ENCODE data around the gene NEK11.

Gene NEK11, protein sequence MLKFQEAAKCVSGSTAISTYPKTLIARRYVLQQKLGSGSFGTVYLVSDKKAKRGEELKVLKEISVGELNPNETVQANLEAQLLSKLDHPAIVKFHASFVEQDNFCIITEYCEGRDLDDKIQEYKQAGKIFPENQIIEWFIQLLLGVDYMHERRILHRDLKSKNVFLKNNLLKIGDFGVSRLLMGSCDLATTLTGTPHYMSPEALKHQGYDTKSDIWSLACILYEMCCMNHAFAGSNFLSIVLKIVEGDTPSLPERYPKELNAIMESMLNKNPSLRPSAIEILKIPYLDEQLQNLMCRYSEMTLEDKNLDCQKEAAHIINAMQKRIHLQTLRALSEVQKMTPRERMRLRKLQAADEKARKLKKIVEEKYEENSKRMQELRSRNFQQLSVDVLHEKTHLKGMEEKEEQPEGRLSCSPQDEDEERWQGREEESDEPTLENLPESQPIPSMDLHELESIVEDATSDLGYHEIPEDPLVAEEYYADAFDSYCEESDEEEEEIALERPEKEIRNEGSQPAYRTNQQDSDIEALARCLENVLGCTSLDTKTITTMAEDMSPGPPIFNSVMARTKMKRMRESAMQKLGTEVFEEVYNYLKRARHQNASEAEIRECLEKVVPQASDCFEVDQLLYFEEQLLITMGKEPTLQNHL

DNA sequence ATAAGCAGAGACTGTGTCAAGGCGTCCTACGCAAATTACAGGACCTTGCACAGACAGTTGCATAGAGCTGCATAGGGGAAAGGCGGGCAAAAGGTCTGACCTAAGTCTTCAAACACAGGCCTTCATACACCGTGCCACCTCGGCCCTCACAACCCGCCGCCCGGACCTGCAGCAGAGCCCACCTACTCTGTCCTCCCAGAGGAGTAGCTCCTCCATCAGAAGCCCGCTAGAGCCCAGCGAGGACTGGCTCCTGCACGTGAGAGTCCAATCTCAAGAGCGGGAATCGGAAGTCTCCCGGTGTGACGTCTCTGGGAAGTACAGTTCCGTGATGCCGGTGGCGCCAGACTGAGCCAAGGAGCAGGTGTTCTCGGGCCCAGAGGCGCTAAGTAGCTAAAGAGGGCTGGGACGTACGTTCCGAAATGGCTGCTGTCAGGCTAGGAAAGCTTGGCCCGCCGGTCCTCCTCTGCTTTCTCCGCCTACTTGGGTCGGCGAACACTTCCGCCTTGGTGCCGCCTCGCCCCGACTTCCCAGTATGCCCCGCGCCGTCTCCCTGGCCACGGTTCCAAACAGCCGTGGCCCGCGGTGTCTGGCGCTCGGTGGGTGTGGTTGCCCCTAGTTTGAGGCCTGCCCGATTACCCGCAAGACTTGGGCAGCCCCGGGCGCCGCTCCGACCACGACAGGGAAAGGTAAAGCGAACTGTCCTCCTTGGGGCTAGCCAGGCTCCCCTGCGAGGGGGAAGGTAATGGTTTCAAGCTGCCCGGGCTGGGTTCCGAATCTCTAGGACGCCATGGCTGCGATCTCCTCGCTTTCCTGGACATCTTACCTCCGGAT lies at the start of gene NEK11, which contains the start of gene ASTE1:
Gene NEK11 (plus strand): TSS at position 557 of the 831 bp plus-strand sequence. CDS start 2,832 bp downstream, outside the sequence.
Gene ASTE1 (minus strand): TSS at position 505 of the 831 bp plus-strand sequence. CDS start 1,519 bp downstream, outside the sequence.
- in situ Hi-C loops (cut with MboI; ENCODE audit: low sequenced_read_pairs): no loop called here

DNA sequence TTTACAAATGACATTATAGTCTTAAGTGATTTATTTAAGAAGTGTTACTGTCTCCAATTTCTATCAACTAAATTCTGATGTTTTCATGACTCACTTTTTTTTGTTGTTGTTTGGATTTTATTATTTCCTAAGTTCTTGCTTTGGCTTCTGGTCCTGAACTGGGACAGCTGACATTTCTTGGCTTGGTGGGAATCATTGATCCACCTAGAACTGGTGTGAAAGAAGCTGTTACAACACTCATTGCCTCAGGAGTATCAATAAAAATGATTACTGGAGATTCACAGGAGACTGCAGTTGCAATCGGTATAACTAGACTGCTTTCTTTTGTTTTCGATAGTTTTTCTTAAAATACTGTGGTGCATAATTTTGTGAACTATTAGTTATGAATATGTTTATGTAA lies 47.6 kb upstream of the NEK11 start:
- in situ Hi-C loops (cut with MboI; ENCODE audit: low sequenced_read_pairs): no loop called here

DNA sequence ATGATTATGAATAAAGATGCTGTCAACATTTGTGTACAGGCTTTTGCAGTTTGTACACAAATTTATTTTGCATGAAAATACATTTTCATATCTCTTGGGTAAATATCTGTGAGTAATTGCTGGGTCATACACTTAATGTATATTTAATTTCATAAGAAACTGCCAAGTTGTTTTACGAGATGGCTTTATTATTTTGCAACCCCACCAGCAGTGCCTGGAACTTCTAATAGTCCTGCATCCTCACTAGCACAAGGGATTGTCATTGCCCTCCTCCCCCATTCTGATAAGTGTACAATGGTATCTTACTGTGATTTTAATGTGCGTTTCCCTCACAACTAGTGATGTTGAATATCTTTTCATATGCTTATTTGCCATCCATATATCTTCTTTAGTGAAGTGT lies 45.2 kb upstream of the NEK11 start:
- in situ Hi-C loops (cut with MboI; ENCODE audit: low sequenced_read_pairs): no loop called here

DNA sequence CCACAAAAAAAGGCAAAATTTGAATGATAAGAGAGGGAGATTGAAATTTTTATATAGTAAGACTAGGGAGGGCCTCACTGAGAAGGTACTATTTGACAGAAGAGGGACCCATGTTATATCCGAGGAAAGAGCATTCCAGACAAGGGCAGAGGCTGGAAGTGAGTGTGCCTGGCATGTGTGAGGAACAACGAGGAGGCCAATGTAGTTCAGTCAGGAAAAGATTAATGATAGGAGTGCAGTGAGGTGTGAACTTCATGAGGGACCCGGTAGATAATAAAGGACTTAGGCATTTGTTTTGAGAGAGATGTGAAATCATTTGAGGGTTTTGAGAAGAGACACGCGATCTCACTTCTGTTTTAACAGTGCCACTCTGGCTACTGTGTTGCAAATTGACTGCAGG lies 36.4 kb upstream of the NEK11 start:
- in situ Hi-C loops (cut with MboI; ENCODE audit: low sequenced_read_pairs): no loop called here

DNA sequence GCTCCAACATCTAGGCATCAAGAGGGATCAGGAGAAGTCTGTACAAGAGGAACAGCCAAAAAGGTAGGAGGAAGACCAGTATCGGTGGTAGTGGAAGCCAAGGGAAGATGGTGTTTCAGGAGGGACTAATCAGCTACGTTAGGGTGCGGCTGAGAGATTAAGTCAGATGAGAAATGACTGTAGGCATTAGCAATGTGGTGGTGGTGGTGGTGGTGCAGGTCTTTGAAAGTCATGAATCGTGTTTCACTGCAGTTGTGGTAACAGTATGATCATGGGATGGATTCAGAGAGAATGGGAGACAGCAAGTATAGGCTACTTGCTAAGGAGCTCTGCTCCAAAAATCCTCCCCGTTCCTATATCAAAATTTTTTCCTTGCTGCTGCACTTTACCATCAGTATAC lies 35.6 kb upstream of the NEK11 start:
- in situ Hi-C loops (cut with MboI; ENCODE audit: low sequenced_read_pairs): no loop called here

DNA sequence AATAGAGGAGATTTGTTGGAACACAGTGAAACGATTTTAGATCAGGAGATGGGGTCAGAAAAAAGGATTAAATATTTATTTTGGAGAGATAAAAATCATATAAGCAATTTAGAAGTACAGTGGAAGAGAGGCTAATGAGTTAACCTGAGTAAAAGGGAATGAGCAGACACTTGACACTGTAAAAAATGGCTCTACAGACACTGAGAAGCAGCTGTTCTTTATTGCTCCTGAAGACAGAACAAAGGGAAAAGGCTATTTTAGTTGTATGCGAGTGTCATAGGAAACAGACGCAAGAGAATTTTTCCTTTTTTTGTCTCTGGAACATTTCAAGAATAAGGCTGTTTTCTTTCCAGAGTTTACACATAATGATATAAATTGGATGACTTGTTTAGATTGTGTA lies 34.3 kb upstream of the NEK11 start:
- in situ Hi-C loops (cut with MboI; ENCODE audit: low sequenced_read_pairs): no loop called here

DNA sequence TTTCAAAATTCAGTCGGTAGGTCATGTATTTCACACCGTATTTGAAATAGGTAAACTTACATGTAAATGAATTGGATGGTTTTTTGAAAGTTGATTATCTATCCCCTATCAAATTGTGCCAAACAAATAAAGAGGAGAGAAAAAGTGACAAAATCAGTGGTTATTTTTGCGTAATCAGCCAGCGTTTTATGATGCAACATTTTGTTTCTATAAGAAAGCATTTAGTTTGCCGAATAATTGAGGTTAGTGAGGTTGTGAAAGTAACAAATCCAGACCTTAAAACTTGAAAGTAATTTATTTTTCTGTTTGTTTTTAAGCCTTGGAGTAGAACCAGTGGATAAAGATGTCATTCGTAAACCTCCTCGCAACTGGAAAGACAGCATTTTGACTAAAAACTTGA lies 29.4 kb upstream of the NEK11 start:
- in situ Hi-C loops (cut with MboI; ENCODE audit: low sequenced_read_pairs): no loop called here

DNA sequence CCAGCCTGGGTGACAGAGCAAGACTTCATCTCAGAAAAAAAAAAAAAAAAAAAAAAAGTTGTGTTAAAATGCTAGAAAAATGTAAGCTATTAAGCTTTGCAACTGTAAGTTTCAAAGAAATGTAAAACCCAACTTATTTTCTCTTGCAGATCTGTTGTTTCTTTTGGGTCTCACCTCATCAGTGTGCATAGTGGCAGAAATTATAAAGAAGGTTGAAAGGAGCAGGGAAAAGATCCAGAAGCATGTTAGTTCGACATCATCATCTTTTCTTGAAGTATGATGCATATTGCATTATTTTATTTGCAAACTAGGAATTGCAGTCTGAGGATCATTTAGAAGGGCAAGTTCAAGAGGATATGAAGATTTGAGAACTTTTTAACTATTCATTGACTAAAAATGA lies 25.6 kb upstream of the NEK11 start:
- in situ Hi-C loops (cut with MboI; ENCODE audit: low sequenced_read_pairs): no loop called here

DNA sequence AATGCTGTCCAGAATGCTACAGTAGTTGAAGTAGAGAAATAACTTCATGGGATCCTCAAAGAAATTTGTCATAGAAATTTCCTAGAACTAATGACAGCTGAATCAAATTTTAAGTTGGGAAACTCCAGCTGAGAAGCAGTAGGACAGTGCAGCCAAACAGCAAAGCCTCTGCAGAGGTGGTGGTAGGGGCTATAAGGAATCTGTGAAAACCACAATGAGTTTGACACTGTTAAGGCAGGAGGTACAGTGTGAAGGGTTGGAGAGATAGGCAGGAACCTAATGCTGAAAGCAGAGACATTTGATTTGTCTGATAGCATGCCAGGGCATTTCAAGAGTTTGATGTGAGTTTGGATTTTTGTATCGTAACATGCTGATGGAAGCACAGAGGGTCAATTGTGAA lies 22.1 kb upstream of the NEK11 start:
- in situ Hi-C loops (cut with MboI; ENCODE audit: low sequenced_read_pairs): no loop called here

DNA sequence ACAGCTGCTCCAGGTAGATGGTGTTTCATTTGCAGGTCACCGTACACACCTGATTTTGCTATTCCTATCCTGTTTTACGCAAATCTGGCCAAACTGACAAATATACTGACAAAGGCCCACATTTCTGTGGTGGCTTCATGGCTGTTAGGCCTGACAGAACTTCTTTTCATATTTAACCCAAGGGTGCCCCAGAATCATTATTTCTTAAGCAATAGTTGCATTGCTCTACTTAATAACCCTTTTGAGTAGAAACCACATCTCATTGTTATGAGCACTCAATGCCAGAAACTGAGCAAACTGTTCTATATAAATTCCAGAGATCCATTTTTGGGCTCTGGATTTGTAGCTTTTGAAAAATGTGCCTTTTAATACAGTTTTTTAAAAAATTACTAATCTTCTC lies 19.4 kb upstream of the NEK11 start:
- in situ Hi-C loops (cut with MboI; ENCODE audit: low sequenced_read_pairs): no loop called here

DNA sequence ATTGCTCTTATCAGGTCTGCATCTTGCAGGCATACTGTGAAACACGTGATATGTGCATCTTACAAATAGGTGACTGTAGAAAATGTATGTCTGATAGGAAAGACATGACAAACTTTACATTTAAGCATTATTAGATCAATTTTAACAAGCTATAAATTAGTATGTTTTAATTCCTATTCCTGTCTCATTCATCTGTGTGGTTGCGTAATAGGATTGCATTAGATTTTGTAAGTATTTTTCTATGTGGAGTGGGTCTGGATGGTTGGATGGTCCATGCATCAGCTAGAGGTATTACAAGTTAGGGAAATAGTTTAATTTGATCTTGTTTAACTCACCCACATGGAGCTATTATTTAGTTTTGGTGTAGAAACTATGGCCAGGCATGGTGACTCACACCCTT lies 18.9 kb upstream of the NEK11 start:
- in situ Hi-C loops (cut with MboI; ENCODE audit: low sequenced_read_pairs): no loop called here

DNA sequence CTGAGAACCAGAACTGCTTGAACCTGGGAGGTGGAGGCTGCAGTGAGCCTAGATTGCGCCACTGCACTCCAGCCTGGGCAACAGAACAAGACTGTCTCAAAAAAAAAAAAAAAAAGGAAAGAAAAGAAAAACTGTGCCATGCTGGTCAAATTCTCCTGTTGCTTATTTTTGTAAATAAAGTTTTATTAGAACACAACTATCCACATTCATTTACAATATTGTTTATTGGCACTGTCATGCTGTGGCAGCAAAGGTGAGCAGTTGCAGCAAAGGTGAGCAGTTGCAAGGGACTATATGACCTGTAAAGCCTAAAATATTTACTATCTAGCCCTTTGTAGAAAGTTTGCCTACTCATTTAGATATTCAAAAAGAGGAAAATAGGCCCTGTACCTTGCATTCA lies 18.4 kb upstream of the NEK11 start:
- in situ Hi-C loops (cut with MboI; ENCODE audit: low sequenced_read_pairs): no loop called here

DNA sequence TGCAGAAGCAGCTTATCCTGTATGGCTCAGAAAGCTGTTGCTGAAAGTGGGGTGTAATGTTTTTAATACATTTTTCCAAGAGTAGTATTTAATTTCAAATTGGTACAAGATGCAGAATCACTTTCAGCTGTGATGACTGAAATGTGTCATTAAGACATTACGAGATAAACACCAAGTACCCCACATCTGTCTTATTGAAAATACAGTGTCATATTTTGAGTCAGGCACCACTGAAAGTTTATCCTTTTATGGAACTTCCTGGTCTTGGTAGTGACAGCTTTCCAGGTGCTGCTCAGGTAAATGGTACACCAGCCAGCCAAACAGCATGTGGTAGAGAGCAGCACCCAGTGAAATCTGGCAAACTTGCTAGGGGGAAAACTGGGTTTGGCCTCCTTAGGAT lies 17.0 kb upstream of the NEK11 start:
- in situ Hi-C loops (cut with MboI; ENCODE audit: low sequenced_read_pairs): no loop called here

DNA sequence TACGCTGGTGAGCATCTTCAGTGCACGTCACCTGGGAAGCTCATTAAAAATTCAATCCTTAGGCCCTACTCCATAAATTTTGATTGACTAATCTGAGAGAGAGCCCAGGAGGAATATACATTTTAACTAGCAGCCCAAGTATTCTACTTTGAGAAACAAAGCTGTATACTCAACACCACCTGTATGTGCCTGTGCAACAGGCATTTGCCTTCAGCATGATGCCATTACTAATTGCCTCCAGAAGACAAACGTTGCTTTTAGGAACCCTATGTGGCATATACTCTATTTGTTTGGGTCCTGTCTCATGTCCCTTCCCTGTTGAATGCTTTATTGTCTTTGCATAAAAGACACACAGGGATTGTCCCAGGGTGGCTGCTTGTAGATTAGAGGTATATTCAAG lies 7.7 kb upstream of the NEK11 start:
- in situ Hi-C loops (cut with MboI; ENCODE audit: low sequenced_read_pairs): no loop called here

DNA sequence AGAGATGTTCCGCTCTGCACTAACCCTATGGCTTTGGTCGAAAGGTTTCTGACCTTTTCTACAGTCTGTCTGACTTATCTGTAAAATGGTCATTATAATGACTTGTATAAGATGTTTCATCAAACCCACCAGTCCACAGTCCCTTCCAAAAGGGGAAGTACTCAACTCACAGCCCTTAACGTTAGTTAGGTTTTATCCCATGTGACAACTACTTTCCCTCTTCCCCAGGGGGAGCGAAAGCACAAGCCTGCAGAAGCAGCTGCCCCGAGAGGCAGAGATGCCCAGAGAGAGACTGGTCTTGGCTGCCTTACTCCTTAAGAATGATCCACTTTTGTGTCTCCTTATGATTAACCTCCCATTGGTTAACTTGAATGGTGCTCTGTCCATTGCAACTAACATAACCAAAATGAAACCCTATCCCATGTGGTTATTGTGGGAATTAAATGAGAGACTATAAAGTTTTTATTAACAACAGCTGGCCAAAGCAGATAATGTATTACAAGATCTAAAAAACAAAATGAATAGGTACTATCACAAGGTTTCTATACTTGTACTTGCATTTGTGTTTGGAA lies 6.5 kb upstream of the NEK11 start:
- in situ Hi-C loops (cut with MboI; ENCODE audit: low sequenced_read_pairs): no loop called here

DNA sequence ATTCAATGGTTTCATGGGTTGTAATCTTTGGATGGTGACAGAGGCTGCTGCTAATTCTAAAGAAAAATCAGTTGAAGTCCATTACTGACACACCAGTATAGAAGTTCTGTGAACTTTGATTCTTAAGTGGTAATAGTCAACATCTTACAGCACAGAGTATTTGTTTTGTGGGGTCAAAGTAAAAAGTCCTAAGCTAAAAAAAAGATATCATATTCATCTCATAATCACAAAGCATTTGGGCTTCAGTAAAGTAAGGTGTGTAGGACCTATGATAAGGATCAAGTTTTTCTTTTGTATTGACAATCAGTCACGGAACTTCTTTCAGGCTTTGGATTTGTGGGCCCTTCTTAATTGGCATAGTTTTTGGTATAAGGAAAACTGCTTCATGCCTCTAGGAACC lies 1.1 kb upstream of the NEK11 start:
- in situ Hi-C loops (cut with MboI; ENCODE audit: low sequenced_read_pairs): no loop called here

DNA sequence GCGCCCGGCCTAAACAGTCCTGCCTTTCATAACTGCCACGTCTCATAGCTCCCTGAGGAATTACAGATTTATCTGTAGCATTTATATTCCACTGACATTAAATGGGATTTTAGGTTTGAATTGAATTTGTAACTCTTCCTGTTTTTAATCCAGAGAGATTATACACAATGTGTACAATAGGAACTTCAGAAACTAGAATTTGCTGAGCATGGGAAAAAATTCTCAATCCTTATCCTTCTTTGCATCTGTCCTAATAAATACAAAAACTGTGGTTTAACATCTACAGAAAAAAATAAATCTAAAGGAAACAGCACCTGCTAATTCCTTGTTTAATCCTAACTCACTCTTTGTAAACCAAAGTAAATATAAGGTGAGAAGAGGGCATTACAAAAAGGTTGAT lies 2.2 kb downstream of the NEK11 start:
- in situ Hi-C loops (cut with MboI; ENCODE audit: low sequenced_read_pairs): no loop called here

DNA sequence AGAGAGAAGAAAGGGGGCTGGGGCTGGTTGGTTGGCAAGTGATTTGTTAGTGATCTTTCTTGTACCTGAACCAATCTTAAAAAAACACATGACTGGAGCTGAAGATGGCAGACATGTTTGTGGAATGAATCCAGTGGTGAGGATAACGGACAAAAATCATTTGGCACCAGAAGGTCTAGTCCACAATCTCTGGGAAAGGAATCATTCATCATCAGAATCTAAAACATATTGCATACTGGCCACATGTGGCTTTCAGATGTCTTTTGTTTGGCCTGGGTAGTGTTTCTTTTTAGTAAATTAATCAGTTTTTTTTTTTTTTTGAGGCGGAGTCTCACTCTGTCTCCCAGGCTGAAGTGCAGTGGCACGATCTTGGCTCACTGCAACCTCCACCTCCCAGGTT lies 5.0 kb downstream of the NEK11 start:
- in situ Hi-C loops (cut with MboI; ENCODE audit: low sequenced_read_pairs): no loop called here

DNA sequence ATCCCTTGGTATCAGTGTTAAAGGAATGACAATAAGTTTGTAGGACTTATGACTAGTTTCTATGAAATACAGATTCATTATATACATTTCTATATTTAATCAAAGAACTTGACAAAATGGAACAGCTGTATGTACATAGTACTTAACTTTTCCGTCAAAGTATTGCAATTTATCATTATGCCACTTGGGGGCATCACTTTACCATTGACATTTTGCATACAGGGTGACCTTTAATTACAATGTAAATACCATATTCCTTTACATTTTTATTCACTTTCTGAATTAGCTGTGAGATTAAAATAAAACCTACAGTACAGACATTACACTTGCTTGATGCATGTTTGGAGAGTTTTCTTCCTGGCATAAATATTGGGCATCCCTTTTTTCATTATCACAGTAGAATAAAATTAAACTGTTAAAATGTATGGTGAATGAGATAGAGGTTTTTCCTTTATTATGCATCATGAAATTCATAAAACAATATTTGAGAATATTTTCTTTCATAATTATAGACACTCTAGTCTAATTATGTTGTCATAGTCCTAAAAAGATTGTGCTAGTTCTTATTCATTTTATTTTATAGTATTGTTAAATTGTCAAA lies 6.9 kb downstream of the NEK11 start:
- in situ Hi-C loops (cut with MboI; ENCODE audit: low sequenced_read_pairs): no loop called here

DNA sequence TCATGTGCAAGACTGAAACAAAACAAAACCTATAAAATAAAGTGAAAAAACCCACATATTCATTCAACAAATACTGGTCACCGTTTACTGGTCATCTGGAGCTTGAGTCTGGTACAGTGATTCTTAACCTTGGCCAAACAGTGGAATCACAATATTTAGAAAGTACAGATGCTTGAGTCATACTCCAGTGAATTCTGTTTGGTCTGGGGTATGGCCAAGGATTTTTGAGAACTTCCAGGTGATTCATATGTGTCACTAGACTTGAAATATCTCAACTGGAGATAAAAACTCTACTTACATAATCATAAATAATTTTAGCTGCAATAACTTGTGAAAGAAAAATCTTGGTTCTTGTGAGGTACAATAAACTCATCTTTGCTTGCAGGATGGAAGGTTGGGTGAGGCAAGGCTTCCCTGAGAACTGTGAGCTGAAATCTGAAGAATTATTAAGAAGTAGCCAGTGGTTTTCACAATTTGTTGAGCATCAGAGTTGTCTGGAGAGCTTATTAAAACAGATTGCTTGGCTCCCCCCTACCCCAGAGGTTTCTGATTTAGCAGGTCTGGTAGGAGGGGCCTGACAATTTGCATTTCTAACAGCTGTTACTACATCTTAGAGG lies 9.6 kb downstream of the NEK11 start:
- in situ Hi-C loops (cut with MboI; ENCODE audit: low sequenced_read_pairs): no loop called here

Measured in hTERT RPE-1 (cell line).